Measurements from ENCODE around the gene ADORA3. TPM values are rescaled to one million over a fixed set of nuclear protein-coding genes. Genes with fewer than 3 reads are reported as not detected.

ADORA3 gene
- not detected in 2 replicates for total RNA-seq

DNA sequence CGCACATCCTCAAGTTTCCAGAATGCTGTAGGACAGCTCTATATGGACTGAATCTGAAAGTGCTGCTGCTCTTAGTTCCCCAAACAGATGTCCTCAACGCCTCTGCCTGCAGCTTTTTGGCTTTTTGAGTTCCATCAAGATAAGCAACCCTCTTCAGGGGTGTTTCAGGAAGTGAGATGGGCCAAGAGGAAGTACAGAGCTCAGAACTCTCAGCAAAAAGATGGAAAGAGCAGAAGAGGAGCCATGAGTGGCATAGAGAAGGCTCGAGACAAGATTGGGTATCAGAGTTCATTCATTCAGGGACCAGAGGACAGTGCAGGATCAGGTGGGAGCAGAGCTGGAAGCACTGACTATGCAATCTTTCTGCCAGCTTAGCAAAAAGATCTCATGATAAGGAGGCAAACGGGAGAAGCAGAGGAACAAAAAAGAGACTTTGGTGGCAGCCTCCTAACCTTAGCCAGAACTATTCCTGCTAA, at the start of gene ADORA3, which contains the start of gene TMIGD3:
TSS of gene ADORA3 (minus strand) at position 49 of the 476 bp plus-strand sequence. CDS start 279 bp downstream, outside the sequence.
TSS of gene TMIGD3 (minus strand) at position 49 of the 476 bp plus-strand sequence. CDS start 279 bp downstream, outside the sequence.

Other genes starting within 250 kb of the ADORA3 start
- gene CHIA, start 212.8 kb downstream of the ADORA3 start, total RNA-seq: not detected in 2 replicates
- gene OVGP1, start 75.9 kb downstream of the ADORA3 start, total RNA-seq: 0.64 and 1.2 TPM in 2 replicates
- gene WDR77, start 54.4 kb downstream of the ADORA3 start, total RNA-seq: 47.7 and 66.5 TPM in 2 replicates
- gene ATP5PB, start 54.2 kb downstream of the ADORA3 start, total RNA-seq: 239 and 249 TPM in 2 replicates
- gene C1orf162, start 29.6 kb downstream of the ADORA3 start, total RNA-seq: 0.24 TPM in 1 of 2 replicates, not detected in the other
- gene TMIGD3, start within 50 bp of the ADORA3 start, total RNA-seq: not detected in 2 replicates
- gene RAP1A, start 116.2 kb upstream of the ADORA3 start, total RNA-seq: 17.6 and 20.0 TPM in 2 replicates
- gene INKA2, start 235.8 kb upstream of the ADORA3 start, total RNA-seq: 0.72 and 1.7 TPM in 2 replicates

Measured in tracheal epithelial cell (primary cell).